ENCODE data around the gene BHLHE23.

BHLHE23 gene

GRCh38 chr20:62983210-62983609 is 23.6 kb downstream of the BHLHE23 start:
- no peak overlapping the region for H3K27ac ChIP-seq
- TF ChIP-seq CTCF (conservative IDR thresholded peaks at IDR 0.05) = no peak

- no peak for TF ChIP-seq CTCF (conservative IDR thresholded peaks at IDR 0.05)
- no peak overlapping the region for H3K27ac ChIP-seq
Observed at GRCh38 chr20:62982124-62983075, 24.4 kb downstream of the BHLHE23 start.

- peak overlapping the region; percentile 40; the same call in 1 of the 2 replicates for H3K27ac ChIP-seq
- 0 out of 2 replicates have a peak, but pooled peaks have one; percentile 22 for TF ChIP-seq CTCF (conservative IDR thresholded peaks at IDR 0.05)
Observed at GRCh38 chr20:62980970-62981369, 25.8 kb downstream of the BHLHE23 start.

GRCh38 chr20:62980380-62980960 is 26.3 kb downstream of the BHLHE23 start:
- peak overlapping the region; percentile 40 for H3K27ac ChIP-seq
- no peak for TF ChIP-seq CTCF (conservative IDR thresholded peaks at IDR 0.05)

GRCh38 chr20:62979876-62980373 is 26.8 kb downstream of the BHLHE23 start:
- H3K27ac ChIP-seq = peak overlapping the region; percentile 40
- TF ChIP-seq CTCF (conservative IDR thresholded peaks at IDR 0.05) = no peak

GRCh38 chr20:62979310-62979709 is 27.5 kb downstream of the BHLHE23 start:
- no peak overlapping the region for H3K27ac ChIP-seq
- no peak for TF ChIP-seq CTCF (conservative IDR thresholded peaks at IDR 0.05)

- no peak overlapping the region for H3K27ac ChIP-seq
Observed at GRCh38 chr20:62978561-62978943, 28.2 kb downstream of the BHLHE23 start.

More at GRCh38 chr20:62978561-62978943, 28.2 kb downstream of the BHLHE23 start:
- no peak for TF ChIP-seq CTCF (conservative IDR thresholded peaks at IDR 0.05)

Data from VCaP (cell line).